D721Med (cell line): ENCODE data around the gene MYO16.

Experiments
- DNase-seq: peaks from one replicate; pipeline ENCODE4 v3.0.0; 2011; ENCODE audit warnings: low spot score; ENCODE audit not compliant: insufficient read length
- FAIRE-seq: peaks from 2 replicates; lab custom pipeline; 2011; peaks lifted over from hg19 to GRCh38; lab: Jason Lieb, UNC
- CTCF ChIP-seq: IDR thresholded peaks from 2 replicates; pipeline ENCODE4 v1.5.1; 2012; ENCODE audit warnings: mild to moderate bottlenecking, control low read depth; ENCODE audit not compliant: insufficient read depth; ENCODE audit errors: missing control alignments

Gene MYO16

GRCh38 chr13:108807841-108808240 lies 178.4 kb downstream of the MYO16 start:
- TF ChIP-seq CTCF, result no peak
- no peak for FAIRE-seq

GRCh38 chr13:108812165-108812564 lies 182.8 kb downstream of the MYO16 start:
- FAIRE-seq, result no peak
- no peak for DNase-seq
- no peak for TF ChIP-seq CTCF

More at GRCh38 chr13:108807841-108808240, 178.4 kb downstream of the MYO16 start:
- DNase-seq, result no peak

GRCh38 chr13:108812661-108813060 lies 183.2 kb downstream of the MYO16 start:
- no peak for FAIRE-seq
- DNase-seq, result no peak

GRCh38 chr13:108813587-108814170 lies 184.3 kb downstream of the MYO16 start:
- no peak for TF ChIP-seq CTCF
- DNase-seq (no peak), FAIRE-seq (peak; percentile 6)

More at GRCh38 chr13:108812661-108813060, 183.2 kb downstream of the MYO16 start:
- no peak for TF ChIP-seq CTCF

- TF ChIP-seq CTCF, result no peak
- FAIRE-seq, result no peak
- DNase-seq, result no peak
These were observed 187.0 kb downstream of the MYO16 start for GRCh38 chr13:108816375-108816774.

GRCh38 chr13:108827646-108828045 lies 198.2 kb downstream of the MYO16 start:
- FAIRE-seq (no peak), DNase-seq (no peak)
- no peak for TF ChIP-seq CTCF

- no peak for TF ChIP-seq CTCF
- DNase-seq (no peak), FAIRE-seq (no peak)
These were observed 198.8 kb downstream of the MYO16 start for GRCh38 chr13:108828086-108828815.
